Measurements from ENCODE around the gene SHC2.

The SHC2 gene

DNA sequence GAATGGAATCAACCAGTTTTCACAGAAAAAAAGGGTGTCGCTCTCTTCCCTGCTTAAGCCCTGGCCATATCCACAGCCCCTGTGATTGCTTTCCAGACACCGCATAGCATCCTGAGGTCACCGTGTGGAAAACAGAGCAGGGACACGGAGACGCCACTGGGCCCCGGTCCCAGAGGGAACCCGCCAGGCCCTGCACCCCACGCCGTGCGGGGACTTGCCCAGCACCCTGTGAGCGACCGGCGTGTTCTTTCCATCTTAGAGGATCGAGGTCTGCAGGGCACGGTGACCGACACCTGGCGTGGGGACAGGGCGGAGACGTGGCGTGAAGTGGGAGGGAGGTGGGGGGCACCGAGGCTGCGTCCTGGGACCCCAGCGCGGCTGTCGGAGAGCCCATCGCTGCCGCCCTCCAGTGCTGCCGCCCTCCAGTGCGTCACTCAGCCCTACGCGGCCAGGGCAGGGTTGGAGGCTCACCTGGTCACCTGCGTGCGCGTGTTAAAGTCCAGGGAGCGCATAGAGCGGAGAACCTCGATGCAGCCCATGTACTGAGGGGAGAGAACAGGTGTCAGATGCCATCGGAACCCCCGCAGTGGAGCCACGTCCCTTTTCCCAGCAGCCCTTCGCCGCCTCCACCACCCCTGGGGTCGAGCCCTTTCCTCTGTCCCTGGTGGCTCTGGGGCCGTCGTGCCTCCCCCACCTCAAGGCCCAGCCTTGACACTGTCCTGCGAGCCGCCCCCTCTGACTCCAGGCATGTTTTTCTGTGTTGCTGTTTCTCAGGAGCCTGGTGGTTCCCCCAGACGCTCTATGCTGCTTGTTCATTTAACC, 20.2 kb downstream of the SHC2 start:
- H3K27ac ChIP-seq (ENCODE audit: low read depth, low read length), result no peak overlapping the region
- H3K36me3 ChIP-seq (ENCODE audit: control insufficient read depth, insufficient read depth, low read length), result peaks cover 3% of the 10 kb centered on the region; the same call in 1 of the 2 replicates
- peaks cover 10% of the 10 kb centered on the region; the same call in 1 of the 2 replicates for H3K27me3 ChIP-seq (ENCODE audit: control insufficient read depth, insufficient read depth, low read length)
- H3K4me3 ChIP-seq (ENCODE audit: low read depth, low read length), result no peak overlapping the region
- H3K9ac ChIP-seq (ENCODE audit: low read length), result no peak overlapping the region
- no peaks in the 10 kb centered on the region for H3K9me3 ChIP-seq (ENCODE audit: control insufficient read depth, insufficient read depth, low read depth, low read length)
- peaks cover 8% of the 10 kb centered on the region; the same call in 1 of the 2 replicates for H3K4me1 ChIP-seq (ENCODE audit: control insufficient read depth, insufficient read depth, low read length)

GRCh38 chr19:439167-439900, 21.5 kb downstream of the SHC2 start:
- Histone ChIP-seq H3K36me3 (ENCODE audit: control insufficient read depth, insufficient read depth, low read length) (peaks cover 4% of the 10 kb centered on the region), H3K27ac (ENCODE audit: low read depth, low read length) (no peak overlapping the region), H3K4me3 (ENCODE audit: low read depth, low read length) (no peak overlapping the region), H3K9ac (ENCODE audit: low read length) (no peak overlapping the region), H3K4me1 (ENCODE audit: control insufficient read depth, insufficient read depth, low read length) (peaks cover 8% of the 10 kb centered on the region; the same call in 1 of the 2 replicates), H3K9me3 (ENCODE audit: control insufficient read depth, insufficient read depth, low read depth, low read length) (peaks cover under 1% of the 10 kb centered on the region; the same call in 1 of the 2 replicates), H3K27me3 (ENCODE audit: control insufficient read depth, insufficient read depth, low read length) (peaks cover 10% of the 10 kb centered on the region; the same call in 1 of the 2 replicates)

- Histone ChIP-seq H3K27ac (ENCODE audit: low read depth, low read length) (no peak overlapping the region), H3K4me3 (ENCODE audit: low read depth, low read length) (no peak overlapping the region), H3K4me1 (ENCODE audit: control insufficient read depth, insufficient read depth, low read length) (peaks cover 8% of the 10 kb centered on the region; the same call in 1 of the 2 replicates), H3K9ac (ENCODE audit: low read length) (no peak overlapping the region), H3K27me3 (ENCODE audit: control insufficient read depth, insufficient read depth, low read length) (peaks cover 10% of the 10 kb centered on the region; the same call in 1 of the 2 replicates), H3K9me3 (ENCODE audit: control insufficient read depth, insufficient read depth, low read depth, low read length) (peaks cover 4% of the 10 kb centered on the region; the same call in 1 of the 2 replicates), H3K36me3 (ENCODE audit: control insufficient read depth, insufficient read depth, low read length) (peaks cover 8% of the 10 kb centered on the region)
These were observed 22.3 kb downstream of the SHC2 start for GRCh38 chr19:438416-438958.

GRCh38 chr19:437041-437440, 23.8 kb downstream of the SHC2 start:
- H3K27ac ChIP-seq (ENCODE audit: low read depth, low read length), result no peak overlapping the region
- H3K9me3 ChIP-seq (ENCODE audit: control insufficient read depth, insufficient read depth, low read depth, low read length), result peaks cover 4% of the 10 kb centered on the region; the same call in 1 of the 2 replicates
- H3K4me1 ChIP-seq (ENCODE audit: control insufficient read depth, insufficient read depth, low read length), result peaks cover 8% of the 10 kb centered on the region; the same call in 1 of the 2 replicates
- H3K9ac ChIP-seq (ENCODE audit: low read length), result no peak overlapping the region
- H3K36me3 ChIP-seq (ENCODE audit: control insufficient read depth, insufficient read depth, low read length), result peaks cover 8% of the 10 kb centered on the region
- peaks cover 10% of the 10 kb centered on the region; the same call in 1 of the 2 replicates for H3K27me3 ChIP-seq (ENCODE audit: control insufficient read depth, insufficient read depth, low read length)
- no peak overlapping the region for H3K4me3 ChIP-seq (ENCODE audit: low read depth, low read length)

- Histone ChIP-seq H3K27me3 (ENCODE audit: control insufficient read depth, insufficient read depth, low read length) (peaks cover 9% of the 10 kb centered on the region; the same call in 1 of the 2 replicates), H3K4me3 (ENCODE audit: low read depth, low read length) (no peak overlapping the region), H3K36me3 (ENCODE audit: control insufficient read depth, insufficient read depth, low read length) (peaks cover 8% of the 10 kb centered on the region), H3K9ac (ENCODE audit: low read length) (no peak overlapping the region), H3K4me1 (ENCODE audit: control insufficient read depth, insufficient read depth, low read length) (peaks cover 8% of the 10 kb centered on the region; the same call in 1 of the 2 replicates), H3K9me3 (ENCODE audit: control insufficient read depth, insufficient read depth, low read depth, low read length) (peaks cover 4% of the 10 kb centered on the region; the same call in 1 of the 2 replicates), H3K27ac (ENCODE audit: low read depth, low read length) (no peak overlapping the region)
These were observed 24.4 kb downstream of the SHC2 start for GRCh38 chr19:436413-436950.

DNA sequence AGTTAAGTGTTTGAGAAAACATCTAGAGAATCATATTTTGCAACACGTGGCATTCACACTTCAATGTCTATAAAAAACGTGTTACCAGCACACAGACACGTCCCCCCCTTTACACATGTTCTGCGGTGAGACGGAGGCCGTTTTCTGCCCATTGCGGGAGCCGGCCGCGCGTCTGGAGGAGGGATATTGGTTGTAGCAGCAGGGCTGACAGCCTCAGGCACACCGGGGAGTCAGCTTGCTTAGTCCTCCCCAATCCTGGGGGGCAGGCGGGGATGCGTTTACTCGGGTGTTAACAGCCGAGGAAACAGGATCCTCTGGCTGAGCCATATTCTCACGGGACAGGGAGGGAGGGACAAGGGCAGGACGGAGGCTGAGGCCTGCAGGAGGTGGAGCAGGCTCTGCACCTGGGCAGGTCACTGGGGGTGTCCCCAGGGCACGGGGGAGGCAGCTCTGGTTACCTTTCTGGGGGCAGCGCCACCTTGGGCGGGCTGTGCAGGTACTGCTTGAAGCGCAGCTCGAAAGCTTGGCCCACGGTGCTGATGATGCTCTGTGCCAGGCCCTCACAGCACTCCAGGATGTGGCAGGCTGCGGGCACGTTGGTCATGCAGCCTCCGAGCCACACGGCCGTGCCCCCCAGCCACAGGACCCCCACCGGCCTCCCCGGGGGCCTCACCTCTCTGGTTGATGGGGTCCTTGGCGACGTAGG, 25.0 kb downstream of the SHC2 start:
- Histone ChIP-seq H3K9me3 (ENCODE audit: control insufficient read depth, insufficient read depth, low read depth, low read length) (peaks cover 8% of the 10 kb centered on the region), H3K27me3 (ENCODE audit: control insufficient read depth, insufficient read depth, low read length) (peaks cover 3% of the 10 kb centered on the region; the same call in 1 of the 2 replicates), H3K36me3 (ENCODE audit: control insufficient read depth, insufficient read depth, low read length) (peaks cover 9% of the 10 kb centered on the region), H3K9ac (ENCODE audit: low read length) (no peak overlapping the region), H3K27ac (ENCODE audit: low read depth, low read length) (no peak overlapping the region), H3K4me3 (ENCODE audit: low read depth, low read length) (no peak overlapping the region), H3K4me1 (ENCODE audit: control insufficient read depth, insufficient read depth, low read length) (peaks cover 2% of the 10 kb centered on the region; the same call in 1 of the 2 replicates)

GRCh38 chr19:435056-435706, 25.7 kb downstream of the SHC2 start:
- Histone ChIP-seq H3K27me3 (ENCODE audit: control insufficient read depth, insufficient read depth, low read length) (no peaks in the 10 kb centered on the region), H3K27ac (ENCODE audit: low read depth, low read length) (no peak overlapping the region), H3K4me1 (ENCODE audit: control insufficient read depth, insufficient read depth, low read length) (no peaks in the 10 kb centered on the region), H3K9ac (ENCODE audit: low read length) (no peak overlapping the region), H3K4me3 (ENCODE audit: low read depth, low read length) (no peak overlapping the region), H3K36me3 (ENCODE audit: control insufficient read depth, insufficient read depth, low read length) (peaks cover 16% of the 10 kb centered on the region), H3K9me3 (ENCODE audit: control insufficient read depth, insufficient read depth, low read depth, low read length) (peaks cover 14% of the 10 kb centered on the region)

GRCh38 chr19:434152-434960, 26.5 kb downstream of the SHC2 start:
- H3K4me3 ChIP-seq (ENCODE audit: low read depth, low read length), result no peak overlapping the region
- H3K9me3 ChIP-seq (ENCODE audit: control insufficient read depth, insufficient read depth, low read depth, low read length), result peaks cover 22% of the 10 kb centered on the region

GRCh38 chr19:430701-431100, 30.1 kb downstream of the SHC2 start:
- H3K9ac ChIP-seq (ENCODE audit: low read length), result no peak overlapping the region
- H3K9me3 ChIP-seq (ENCODE audit: control insufficient read depth, insufficient read depth, low read depth, low read length), result peaks cover 33% of the 10 kb centered on the region
- peaks cover 26% of the 10 kb centered on the region for H3K36me3 ChIP-seq (ENCODE audit: control insufficient read depth, insufficient read depth, low read length)
- no peak overlapping the region for H3K4me3 ChIP-seq (ENCODE audit: low read depth, low read length)
- peaks cover 23% of the 10 kb centered on the region for H3K27me3 ChIP-seq (ENCODE audit: control insufficient read depth, insufficient read depth, low read length)
- no peaks in the 10 kb centered on the region; the same call in 1 of the 2 replicates for H3K4me1 ChIP-seq (ENCODE audit: control insufficient read depth, insufficient read depth, low read length)
- H3K27ac ChIP-seq (ENCODE audit: low read depth, low read length), result no peak overlapping the region

More at GRCh38 chr19:434152-434960, 26.5 kb downstream of the SHC2 start:
- H3K36me3 ChIP-seq (ENCODE audit: control insufficient read depth, insufficient read depth, low read length), result peaks cover 24% of the 10 kb centered on the region
- H3K9ac ChIP-seq (ENCODE audit: low read length), result no peak overlapping the region
- no peaks in the 10 kb centered on the region for H3K4me1 ChIP-seq (ENCODE audit: control insufficient read depth, insufficient read depth, low read length)
- H3K27me3 ChIP-seq (ENCODE audit: control insufficient read depth, insufficient read depth, low read length), result no peaks in the 10 kb centered on the region
- H3K27ac ChIP-seq (ENCODE audit: low read depth, low read length), result no peak overlapping the region

Measured in HUES6 (cell line).